Activated CD4-positive, alpha-beta T cell treated with anti-CD3 and anti-CD28 coated beads, Interleukin-2, amount 50 U/mL, for 16 hours (primary cell): ENCODE measurements around the gene ETS1.
A peak's percentile ranks its signal among the peaks of the same experiment; 100 is the strongest.

Experiments used
- DNase-seq: peaks from one replicate; pipeline ENCODE4 v3.0.0-alpha.2; 2020

ETS1 gene

DNA sequence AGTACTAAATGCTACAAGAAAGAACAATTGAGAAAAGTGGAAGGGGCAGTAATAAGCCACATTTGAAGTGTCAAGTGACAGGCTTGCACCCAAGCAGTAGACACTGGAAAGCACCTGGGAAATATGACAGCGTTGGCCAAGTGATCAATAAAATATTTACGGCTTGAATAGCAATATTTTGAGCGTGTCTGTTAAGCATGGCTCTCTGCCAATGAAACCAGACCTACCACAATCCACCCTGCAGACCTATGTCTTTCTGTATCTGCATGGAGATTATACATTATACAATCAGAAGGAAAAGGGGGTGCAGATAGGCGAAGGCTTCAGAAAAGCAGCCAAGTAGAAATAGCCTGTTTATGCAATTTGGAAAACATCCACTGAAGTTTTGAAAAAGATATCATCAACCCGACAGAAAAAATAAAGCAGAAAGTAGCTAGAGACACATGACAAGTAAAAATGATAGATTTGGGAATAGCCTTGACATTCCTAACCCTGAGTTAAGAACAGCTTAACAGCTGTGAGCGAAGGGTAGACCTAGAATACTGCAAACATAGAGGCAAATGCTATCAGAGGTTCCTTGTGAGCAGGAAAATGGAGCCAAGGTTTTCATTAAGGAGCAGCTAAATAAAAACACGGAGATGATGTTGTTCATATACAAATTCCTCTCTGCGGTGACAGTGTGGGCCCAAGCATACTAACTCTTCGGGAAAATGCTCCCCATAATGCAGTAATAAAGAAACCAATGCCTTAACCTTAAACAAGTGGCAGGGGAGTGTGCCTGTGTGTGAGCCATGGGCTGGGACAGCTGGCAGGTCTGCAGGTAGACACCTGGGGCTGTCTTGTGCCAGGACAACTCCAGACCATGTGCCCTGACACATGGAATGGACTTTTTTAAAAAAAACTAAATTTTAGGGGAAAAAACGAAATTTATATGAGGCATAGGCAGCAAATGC is 71.3 kb downstream of the ETS1 start:
- DNase-seq = peak; percentile 28

DNA sequence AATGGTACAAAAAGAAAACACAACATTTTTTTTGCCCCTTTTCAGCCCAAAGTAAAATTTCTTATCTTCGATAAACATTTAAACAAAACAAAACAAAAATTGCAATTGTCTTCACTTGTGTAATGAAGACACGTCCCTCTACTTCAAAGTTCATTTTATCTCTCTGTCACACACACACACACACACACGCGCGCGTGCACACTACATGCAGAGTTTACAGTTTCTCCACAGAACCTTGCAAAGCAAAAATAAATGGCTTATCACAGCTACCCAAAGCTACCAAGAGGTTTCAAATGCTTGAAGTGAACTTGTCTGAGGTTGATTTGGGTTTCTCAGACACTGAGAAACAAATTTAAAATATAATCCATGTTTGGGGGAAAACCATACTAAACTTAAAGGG is 72.3 kb downstream of the ETS1 start:
- peak; percentile 8 for DNase-seq

DNA sequence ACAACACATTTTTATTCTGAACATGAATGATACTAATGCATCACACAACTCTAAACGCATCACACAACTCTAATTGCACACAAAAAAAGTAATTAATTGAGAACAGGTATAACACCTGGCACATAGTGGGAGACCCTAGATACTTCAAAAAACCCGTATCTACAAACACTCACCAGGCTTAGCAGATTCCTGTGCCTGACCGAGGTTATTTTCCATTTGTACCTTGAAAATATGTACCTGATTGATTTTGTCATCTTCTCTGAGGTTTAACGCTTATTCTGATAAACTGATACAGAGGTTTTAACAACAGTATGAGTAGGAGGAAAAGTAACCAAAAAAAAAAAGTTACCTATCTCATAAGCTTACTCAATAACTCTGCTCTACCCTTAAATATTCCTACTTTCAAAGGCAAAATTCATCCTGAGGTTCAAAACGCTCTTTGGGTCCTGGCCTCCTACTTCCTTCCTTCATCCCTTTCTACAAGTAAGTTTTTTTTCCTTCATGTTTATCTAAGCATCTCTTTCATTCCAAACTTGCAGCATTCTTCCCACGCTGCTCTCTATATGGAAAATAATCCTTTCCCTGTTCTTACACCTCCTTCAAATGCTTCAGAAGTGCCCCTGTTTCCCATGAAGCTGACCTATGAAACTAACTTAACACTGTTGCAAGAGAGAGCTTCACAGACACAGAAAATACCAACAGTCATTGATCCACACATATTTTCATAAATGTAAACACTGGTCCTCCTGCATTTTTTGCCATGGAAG is 73.3 kb downstream of the ETS1 start:
- peak; percentile 20 for DNase-seq

DNA sequence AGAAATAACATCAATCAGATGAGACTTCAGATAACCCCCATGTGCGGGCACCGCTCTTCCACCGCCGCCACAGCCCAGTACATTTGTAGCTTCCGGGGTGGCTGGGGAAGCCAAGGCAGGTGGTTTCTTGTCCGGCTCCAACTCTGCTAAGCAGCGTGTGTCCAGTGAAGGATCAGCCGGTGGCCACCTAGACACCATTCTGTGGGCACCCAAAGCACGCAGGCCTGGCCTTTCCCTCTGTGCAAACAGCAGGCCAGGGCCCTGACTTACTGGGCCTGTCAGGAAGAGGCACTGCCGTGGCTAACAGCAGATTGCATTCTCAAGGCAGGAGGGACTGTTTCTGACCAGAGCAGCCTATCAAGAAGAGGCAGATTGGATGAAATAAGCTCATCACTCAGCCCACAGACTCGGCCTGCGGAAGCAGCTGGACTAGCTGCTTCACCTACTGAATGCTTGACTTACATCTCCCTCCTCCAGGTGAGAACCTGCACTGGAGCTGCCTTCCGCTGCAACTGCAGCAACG is 74.8 kb downstream of the ETS1 start:
- peak; percentile 76 for DNase-seq

DNA sequence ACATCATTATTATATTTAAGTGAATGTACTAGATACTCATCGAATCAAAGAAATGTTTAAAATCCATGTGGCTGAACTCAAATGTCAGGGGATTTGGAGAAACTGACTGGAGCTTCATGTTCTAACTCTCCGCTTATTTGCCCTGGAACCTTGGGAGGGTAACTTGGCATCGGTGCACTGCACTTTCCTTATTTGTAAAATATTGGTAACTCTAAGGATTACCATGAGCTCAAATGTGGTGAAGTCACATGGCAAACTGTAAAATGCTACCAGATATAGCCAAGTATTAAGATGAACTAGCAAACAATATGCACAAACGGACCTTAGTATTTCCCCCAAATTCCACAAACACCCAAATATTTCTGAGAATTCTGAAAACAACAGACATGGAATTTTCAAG is 75.6 kb downstream of the ETS1 start:
- peak; percentile 6 for DNase-seq

DNA sequence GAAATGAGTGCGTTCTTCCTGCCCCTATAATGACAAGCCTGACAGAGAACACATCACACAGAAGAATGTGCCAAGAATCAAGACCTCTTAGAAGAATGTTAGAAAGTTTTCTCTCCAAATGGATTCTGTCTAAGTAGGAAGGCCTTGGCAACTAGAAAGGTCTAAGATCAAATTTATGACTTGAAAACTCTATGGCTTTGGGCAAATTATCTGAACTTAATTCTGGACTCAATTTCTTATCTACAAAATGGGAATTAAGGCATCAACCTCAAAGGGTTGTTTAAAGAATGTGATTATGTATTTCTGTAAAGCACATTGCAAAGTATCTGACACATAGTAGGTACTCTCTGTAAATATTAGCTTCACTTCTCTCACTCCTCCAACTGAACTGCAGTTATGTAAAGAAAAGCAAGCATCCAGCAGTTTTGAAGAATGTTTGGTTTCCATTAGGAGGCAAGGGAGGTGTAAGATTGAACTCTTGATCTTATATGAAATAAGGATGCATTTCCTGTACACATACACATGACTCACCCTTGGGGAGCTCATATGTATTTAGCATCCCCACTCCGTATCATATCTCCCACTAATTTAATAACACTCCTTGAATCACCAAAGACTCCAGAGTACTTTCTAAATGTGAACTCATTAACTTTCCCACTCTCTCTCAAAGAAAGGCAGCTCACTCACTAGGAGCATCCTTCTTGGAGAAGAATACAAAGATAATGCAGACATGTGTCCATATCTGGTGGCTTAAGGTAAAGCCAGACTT is 77.6 kb downstream of the ETS1 start:
- DNase-seq = peak; percentile 48

DNA sequence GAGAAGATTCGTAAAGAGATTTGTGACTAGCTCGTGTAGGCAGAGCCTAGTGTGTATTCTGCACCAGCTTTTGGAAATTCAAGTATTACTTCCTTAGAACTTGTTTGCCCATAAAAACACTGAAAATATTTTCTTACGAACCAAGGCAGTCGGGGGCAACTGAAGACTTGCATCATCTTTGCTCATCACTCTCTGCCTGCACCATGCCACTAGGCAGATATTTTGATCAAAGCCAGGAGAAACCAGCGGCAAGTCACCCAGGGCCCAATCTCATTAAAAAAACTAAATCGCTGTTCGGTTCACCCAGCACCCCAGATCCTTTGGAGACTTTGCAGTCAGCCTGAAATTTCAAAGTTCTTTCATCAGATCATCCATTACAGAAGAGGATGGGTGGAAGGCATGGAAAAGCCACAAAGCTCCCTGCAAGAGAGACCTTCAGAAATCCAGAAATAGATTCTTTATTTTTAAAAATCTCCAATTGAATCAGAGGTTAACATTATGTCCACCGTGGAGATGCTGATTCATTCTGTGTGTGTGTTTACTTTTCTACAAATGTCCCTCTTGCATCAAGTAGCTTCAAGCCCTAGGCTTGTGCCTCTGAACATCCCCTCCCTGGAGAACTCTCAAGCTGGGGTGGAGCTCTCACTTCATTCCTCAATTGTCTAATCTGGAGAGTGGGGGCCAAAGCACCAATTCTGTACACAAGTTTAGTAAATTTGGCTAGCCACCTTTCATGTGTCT is 78.4 kb downstream of the ETS1 start:
- peak; percentile 35 for DNase-seq

GRCh38 chr11:128507936-128508335 is 79.4 kb downstream of the ETS1 start:
- DNase-seq = no peak

GRCh38 chr11:128506999-128507611 is 80.3 kb downstream of the ETS1 start:
- peak; percentile 65 for DNase-seq

GRCh38 chr11:128506356-128506755 is 81.0 kb downstream of the ETS1 start:
- no peak for DNase-seq

DNA sequence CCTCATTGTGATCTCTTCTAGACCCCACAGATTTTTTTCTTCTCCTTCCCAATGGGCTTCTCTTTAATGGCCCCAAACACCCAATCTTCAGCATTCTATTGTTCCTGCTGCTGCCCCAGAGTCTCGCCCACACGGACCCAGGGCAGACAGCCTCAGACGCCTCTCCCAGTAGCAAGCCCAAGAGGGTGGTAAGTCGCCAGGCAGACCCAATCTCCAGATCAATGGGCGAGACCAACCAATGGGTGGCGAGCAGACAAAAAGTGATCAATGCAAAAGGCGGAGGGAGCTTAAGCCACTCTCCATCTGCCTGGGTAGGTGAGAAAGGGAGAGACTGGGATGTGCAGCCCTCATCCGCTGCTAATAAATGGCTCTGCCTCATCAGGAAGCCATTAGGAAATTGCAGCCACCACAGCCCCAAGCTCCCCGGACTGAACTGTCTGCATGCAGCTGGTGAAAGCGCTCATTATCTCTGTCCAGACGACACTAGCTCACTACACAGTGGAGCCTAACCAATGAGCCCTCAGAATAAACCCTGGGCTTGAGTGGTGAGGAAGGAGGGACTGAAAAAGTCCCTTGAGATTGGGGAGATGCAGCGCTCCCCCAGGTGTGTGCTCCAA is 81.8 kb downstream of the ETS1 start:
- peak; percentile 58 for DNase-seq

DNA sequence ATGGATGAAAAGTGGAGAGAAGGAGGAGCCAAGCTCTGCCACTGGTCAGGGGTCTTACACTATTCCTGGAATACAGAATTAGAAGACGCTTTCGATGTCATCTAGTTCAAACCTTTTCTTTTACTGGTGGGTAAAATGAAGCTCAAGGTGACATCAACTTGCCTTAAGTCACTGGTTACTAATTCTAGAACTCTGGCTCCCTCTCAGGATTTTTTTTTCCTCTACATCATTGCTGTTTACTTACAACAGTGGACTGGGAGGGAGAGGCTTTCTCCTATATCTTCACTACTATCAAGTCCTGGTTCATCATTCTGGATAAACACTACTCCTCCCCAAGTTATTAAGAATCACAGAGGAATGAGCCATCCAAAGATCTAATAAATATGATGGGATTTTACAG is 82.9 kb downstream of the ETS1 start:
- no peak for DNase-seq

GRCh38 chr11:128503245-128503991 is 83.9 kb downstream of the ETS1 start:
- no peak for DNase-seq

GRCh38 chr11:128502726-128503125 is 84.6 kb downstream of the ETS1 start:
- no peak for DNase-seq

- DNase-seq = no peak
These were observed 85.5 kb downstream of the ETS1 start for GRCh38 chr11:128501632-128502549.

DNA sequence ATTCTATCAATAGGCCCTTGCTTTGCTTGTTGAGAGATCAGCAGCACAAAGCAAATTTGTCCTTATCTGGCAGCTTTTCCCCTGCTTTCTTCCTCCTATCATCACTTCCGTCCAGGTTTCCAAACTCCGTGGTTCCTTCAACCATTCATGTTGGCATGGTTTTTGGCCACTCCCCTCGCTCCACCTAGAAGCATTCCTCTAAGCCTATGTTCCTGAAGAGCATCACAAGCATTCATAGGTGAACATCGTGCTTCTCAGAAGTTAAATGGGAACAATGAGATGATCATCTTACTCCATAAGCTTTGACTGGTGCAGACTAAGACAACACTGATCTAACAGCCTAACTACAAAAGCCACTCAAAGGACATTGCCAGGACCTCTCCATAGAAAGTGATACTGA is 86.3 kb downstream of the ETS1 start:
- DNase-seq = no peak

DNA sequence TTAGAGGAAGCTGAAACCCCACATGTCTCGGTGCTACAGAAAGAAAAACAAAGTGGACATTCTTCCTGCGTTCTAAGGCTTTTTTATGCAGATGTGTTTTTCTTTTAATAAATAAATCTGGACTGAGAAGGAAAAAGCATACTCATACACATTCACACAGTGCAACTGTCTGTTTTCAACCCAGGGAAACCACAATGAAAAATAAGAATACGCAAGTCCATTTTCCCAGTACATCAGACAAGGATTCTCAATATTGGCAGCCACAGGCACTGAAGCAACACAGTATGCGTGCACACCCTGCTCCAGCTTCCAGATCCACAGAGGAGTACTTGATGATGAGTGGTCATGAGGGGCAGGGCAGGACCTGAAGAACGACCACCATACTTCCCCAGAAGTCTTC is 86.9 kb downstream of the ETS1 start:
- DNase-seq = no peak

GRCh38 chr11:128499613-128500253 is 87.6 kb downstream of the ETS1 start:
- no peak for DNase-seq

GRCh38 chr11:128498721-128499245 is 88.6 kb downstream of the ETS1 start:
- no peak for DNase-seq
